Pulmonary artery endothelial cell (primary cell): Measurements from ENCODE around the gene BEND6. TPM values are rescaled to one million over a fixed set of nuclear protein-coding genes. Genes with fewer than 3 reads are reported as not detected.
"Not testable (repeated sequence)": the region's sequence is repeated elsewhere in the genome, so short reads cannot be mapped to it uniquely, and the experiment has no call there.

Experiments used
- DNase-seq: peaks from one replicate; pipeline ENCODE4 v3.0.0-alpha.2; 2011; ENCODE audit warnings: low read depth, low spot score
- total RNA-seq: library from RNA; depleted of rRNA; stranded (reverse); fragments of >200 nt; gene quantifications from 2 replicates; pipeline ENCODE4 v1.2.3, GENCODE V29; 2014

The BEND6 gene
- total RNA-seq, 1 donor from 2014 or later: 1.2 TPM

- no peak for DNase-seq
Measured at GRCh38 chr6:57029213-57029612, 74.3 kb downstream of the BEND6 start.

- DNase-seq: no peak
Measured at GRCh38 chr6:57033228-57033627, 78.3 kb downstream of the BEND6 start.

GRCh38 chr6:57035549-57035948, 80.6 kb downstream of the BEND6 start:
- DNase-seq: no peak

GRCh38 chr6:57038906-57039305, 84.0 kb downstream of the BEND6 start:
- no peak for DNase-seq

GRCh38 chr6:57040011-57040410, 85.1 kb downstream of the BEND6 start:
- no peak for DNase-seq

GRCh38 chr6:57044061-57044460, 89.2 kb downstream of the BEND6 start:
- DNase-seq: not testable (repeated sequence)

GRCh38 chr6:57044568-57044967, 89.7 kb downstream of the BEND6 start:
- no peak for DNase-seq

GRCh38 chr6:57046332-57047256, 91.7 kb downstream of the BEND6 start, which contains the start of gene KIAA1586:
Gene KIAA1586 (plus strand): TSS chr6:57046693. CDS start chr6:57046756, 63 bp downstream.
- peak; percentile 33 for DNase-seq

GRCh38 chr6:57047257-57047585, 92.3 kb downstream of the BEND6 start:
- DNase-seq: not testable (repeated sequence)

GRCh38 chr6:57047859-57048258, 93.0 kb downstream of the BEND6 start:
- DNase-seq: not testable (repeated sequence)

- no peak for DNase-seq
Measured at GRCh38 chr6:57048577-57048976, 93.7 kb downstream of the BEND6 start.

- no peak for DNase-seq
Measured at GRCh38 chr6:57063847-57064246, 108.9 kb downstream of the BEND6 start.

- no peak for DNase-seq
Measured at GRCh38 chr6:57064809-57065208, 109.9 kb downstream of the BEND6 start.

- DNase-seq: no peak
Measured at GRCh38 chr6:57068061-57068460, 113.2 kb downstream of the BEND6 start.

- no peak for DNase-seq
Measured at GRCh38 chr6:57069228-57069627, 114.3 kb downstream of the BEND6 start.

- no peak for DNase-seq
Measured at GRCh38 chr6:57069920-57070331, 115.0 kb downstream of the BEND6 start.

- no peak for DNase-seq
Measured at GRCh38 chr6:57072108-57072507, 117.2 kb downstream of the BEND6 start.

GRCh38 chr6:57074383-57074782, 119.5 kb downstream of the BEND6 start:
- DNase-seq: no peak

GRCh38 chr6:57075092-57075491, 120.2 kb downstream of the BEND6 start:
- no peak for DNase-seq
